Fibroblast of skin of abdomen (primary cell): ENCODE results near the gene KCTD13.
"Not testable (repeated sequence)": the region's sequence is repeated elsewhere in the genome, so short reads cannot be mapped to it uniquely, and the experiment has no call there.

Experiments used
- DNase-seq: peaks from one replicate; pipeline ENCODE4 v3.0.0-alpha.2; 2013

KCTD13 gene

DNA sequence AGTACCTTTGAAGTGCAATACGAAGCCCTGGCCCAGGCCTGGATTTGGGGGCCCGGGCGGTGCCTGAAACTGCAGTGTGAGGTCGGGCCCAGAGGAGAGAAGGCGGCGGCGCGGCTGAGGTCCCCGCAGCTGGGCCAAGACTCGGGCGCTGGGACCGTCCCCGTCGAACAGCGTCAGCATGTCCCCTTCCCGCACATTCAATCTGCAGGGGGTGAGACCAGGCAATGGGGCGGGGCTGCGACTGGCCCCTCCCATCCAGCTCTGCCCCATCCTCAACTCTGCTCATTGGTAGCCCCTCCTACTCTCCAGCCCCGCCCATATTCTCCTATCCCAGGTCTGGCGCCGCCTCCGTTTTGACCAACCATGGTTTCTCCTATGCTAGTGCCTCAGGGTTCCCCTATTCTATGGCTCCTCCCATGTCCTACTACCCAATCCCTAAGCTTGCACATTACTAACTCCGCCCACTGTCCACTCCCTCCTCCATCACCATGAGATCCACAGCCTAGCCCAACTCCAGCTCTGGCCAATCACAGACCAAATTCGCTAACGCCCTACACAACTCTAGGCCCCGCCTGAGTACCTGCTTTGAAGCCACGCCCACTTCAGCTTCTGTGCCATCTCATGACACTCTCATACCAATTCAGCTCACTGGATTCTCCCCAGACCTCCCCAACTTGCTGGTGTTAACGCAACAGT, 48.6 kb downstream of the KCTD13 start:
- peak; percentile 16 for DNase-seq

- DNase-seq: no peak
Observed at GRCh38 chr16:29876594-29877249, 49.3 kb downstream of the KCTD13 start.

GRCh38 chr16:29876217-29876593, 49.8 kb downstream of the KCTD13 start:
- DNase-seq: no peak

- DNase-seq: no peak
Observed at GRCh38 chr16:29875206-29875605, 50.8 kb downstream of the KCTD13 start.

GRCh38 chr16:29873319-29873718, 52.7 kb downstream of the KCTD13 start:
- no peak for DNase-seq

- no peak for DNase-seq
Observed at GRCh38 chr16:29871822-29872546, 54.0 kb downstream of the KCTD13 start.

GRCh38 chr16:29869067-29869466, 57.0 kb downstream of the KCTD13 start:
- DNase-seq: not testable (repeated sequence)

DNA sequence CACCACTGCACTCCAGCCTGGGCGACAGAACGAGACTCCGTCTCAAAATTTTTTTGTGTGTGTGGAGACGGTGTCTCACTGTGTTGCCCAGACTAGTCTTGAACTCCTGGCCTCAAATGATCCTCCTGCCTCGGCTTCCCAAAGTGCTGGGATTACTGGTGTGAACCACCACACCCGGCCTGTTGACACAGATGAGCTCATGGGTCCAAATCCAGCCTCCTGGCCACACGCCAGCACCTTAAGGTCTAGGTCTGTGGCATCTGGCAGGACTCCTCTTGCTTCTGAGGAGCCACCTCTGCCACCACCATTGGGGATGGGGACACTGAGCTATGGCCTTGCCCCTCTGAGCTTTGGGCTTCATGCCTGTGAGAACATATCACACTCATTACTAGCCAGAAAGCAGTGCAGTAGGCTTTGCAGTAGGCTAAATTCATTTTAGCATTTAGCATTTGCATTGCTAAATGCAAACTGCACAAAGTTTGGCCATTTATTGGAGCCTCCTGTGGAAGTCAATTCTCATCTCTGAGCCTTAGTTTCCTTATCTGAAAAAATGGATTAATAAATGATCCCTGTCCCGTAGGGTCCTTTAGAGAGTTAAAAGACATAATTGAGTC, 57.5 kb downstream of the KCTD13 start:
- no peak for DNase-seq

DNA sequence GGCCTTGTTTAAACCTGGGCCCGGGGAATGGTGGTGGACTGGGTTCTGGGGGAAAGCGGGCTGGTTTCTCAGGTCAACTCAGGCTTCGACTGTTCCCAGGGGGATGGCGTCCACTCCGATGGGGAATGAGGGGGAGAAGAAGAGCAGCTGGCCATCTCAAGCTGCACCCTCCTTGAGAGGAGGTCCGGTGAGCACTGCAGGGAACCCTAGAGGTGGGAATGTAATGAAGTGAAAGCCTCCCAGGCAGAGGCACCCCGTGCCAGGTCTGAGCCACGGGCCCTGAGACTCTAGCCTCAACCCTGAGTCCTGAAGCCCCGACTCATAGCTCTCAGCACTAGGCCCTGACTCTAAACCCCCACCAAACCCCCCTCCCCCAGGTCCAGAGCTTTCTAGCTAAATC, 61.8 kb downstream of the KCTD13 start:
- no peak for DNase-seq

DNA sequence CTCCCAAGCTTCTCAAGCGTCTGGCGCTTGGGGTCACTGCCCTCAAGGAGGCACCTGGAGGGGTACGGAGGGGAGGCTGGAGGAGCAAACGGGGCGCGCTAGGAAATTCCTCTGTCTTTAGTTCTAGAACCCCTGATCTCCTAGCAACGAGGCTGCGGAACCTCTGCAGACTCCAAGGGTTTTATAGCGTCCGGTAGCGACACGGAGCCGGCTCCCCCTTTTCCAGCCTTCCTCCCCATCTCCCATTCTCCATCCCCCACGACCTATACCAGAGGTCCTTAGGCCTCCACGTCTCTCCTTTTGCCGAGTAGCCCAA, 62.4 kb downstream of the KCTD13 start:
- DNase-seq: no peak

DNA sequence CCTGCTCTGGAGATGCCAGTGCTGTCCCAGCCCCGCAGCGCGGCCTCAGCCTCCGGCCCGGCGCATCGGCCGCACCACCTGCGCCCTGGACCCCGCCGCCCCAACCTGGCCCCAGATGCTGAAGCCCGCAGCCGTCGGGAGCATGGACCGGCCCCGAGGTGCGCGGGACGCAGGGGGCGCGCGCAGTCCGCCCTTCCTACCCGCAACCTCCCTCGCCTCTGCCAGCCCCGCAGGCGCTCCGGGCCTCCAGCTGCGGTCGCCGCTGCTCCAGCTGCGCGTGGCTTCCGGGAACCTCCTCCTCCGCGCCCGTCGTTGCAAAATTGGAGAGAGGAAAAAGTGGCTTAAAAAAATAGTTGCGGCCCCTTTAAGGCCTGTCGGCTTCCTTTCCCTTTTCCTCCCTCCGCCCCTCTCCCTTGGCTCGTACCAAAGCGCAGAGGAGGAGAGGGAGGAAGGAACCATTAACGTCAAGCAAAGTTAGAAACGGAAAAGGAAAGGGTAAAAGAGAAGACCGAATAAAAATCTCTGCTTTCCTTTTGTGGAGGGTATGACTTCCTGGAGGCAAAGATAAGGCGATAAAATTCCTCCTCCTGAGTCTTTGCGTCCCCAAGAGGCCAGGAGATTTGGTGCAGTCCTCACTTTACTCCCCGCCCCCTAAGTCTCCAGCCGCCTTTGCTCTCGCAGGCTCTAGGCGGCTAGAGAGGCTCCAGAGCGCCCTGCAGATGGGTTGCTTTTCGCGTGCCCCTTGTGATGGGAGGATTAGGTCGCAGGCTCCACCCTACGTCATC, 63.0 kb downstream of the KCTD13 start, which contains the start of gene CDIPT:
TSS of gene CDIPT (minus strand) at position 343 of the 785 bp plus-strand sequence. CDS start 369 bp downstream, outside the sequence.
- DNase-seq: peak; percentile 97

DNA sequence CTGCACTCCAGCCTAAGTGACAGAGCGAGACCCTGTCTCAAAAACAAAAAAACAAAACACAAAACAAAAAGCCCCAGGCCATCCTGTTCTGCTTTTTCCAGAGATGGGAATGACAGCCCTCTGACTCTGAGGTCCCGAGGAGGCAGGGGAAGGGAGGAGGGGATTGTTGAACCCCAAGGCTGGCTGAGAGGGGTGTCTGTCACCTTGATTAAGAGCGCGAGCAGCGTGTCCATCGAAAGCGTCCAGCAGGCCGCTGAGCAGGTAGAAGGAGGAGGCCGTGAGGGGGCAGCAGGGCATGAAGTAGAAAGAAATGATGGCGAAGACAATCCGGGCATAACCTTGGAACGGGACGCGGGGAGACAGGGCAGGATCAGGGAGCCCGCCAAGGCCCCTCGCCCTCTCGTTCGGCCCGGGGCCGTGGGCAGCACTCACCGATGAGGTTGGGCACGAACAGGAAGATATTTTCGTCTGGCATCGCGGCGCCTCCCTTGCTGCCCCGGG, 63.6 kb downstream of the KCTD13 start:
- DNase-seq: peak; percentile 7

GRCh38 chr16:29860218-29860617, 65.8 kb downstream of the KCTD13 start:
- no peak for DNase-seq

GRCh38 chr16:29858974-29859373, 67.1 kb downstream of the KCTD13 start:
- DNase-seq: no peak

DNA sequence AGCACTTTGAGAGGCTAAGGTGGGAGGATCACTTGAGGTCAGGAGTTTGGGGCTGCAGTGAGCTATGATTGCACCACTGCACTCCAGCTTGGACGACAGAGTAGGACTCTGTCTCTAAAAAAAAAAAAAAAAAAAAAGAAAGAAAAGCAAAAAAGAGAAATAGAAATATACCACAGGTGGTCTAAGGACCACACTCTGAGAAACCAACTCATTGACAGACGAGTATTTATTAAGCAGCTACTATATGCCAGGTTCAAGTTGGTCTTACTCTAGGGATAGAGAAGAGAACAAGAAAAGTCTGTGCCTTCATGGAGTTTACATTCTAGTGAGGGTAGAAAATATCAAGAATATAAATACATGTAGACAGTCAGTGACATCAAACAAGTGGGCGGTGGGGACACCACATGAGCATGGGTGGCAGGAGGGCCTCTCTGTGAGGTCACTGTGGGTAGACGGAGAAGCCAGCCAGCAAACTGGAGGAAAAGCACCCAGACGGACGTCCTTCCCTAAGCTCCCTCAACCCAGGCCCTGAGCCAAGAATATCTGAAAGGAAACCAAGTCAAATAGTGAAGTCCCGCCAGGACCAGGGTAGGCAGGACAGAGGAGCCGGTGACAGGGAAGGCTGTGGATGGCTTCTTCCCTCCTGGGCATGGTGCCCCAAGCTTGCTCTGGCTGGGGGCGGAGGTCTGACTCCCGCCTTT, 67.7 kb downstream of the KCTD13 start:
- no peak for DNase-seq

DNA sequence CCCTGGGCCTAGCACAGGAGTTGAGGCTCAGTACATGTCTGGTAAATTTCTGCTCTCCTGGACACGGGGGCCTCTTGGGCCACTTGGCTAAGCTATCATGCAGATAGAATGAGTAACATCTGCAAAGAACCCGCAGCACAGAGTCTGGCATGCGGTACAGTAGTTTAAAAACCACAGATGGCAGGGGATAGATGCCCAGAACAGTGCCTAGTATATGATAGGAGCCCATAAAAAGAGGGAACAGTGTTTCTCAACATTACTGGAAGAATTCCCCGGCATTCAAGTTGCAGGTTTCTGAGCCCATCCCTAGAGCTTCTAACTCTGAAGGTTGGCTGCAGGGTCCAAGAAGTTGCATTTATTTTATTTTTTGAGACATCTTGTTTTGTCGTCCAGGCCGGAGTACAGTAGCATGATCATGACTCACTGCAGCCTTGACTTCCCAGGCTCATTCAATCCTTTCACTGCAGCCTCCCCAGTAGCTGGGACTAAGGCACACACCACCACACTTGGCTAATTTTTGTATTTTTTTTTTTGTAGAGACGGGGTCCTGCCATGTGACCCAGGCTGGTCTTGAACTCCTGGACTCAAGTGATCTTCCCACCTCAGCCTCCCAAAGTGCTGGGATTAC, 68.8 kb downstream of the KCTD13 start:
- peak; percentile 65 for DNase-seq
